ENCODE results near the gene SLC39A2.

DNA sequence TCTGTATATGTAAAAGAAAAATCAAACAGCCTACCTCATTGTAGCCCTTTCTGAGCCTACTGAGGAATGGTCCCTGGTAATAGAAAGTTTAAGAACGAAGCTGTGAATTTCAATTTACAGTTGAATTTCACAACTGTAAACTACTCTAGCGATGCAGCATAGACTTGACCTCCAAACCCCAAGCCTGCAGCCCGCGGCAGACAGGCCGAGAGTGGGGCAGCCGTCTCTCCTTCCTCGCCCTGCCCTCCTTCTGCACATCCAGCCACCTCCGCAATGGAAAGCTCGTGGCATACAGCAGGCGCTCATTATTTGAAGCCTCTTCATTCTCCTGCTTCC lies 28.5 kb upstream of the SLC39A2 start:
- TF ChIP-seq, protein P1, sequence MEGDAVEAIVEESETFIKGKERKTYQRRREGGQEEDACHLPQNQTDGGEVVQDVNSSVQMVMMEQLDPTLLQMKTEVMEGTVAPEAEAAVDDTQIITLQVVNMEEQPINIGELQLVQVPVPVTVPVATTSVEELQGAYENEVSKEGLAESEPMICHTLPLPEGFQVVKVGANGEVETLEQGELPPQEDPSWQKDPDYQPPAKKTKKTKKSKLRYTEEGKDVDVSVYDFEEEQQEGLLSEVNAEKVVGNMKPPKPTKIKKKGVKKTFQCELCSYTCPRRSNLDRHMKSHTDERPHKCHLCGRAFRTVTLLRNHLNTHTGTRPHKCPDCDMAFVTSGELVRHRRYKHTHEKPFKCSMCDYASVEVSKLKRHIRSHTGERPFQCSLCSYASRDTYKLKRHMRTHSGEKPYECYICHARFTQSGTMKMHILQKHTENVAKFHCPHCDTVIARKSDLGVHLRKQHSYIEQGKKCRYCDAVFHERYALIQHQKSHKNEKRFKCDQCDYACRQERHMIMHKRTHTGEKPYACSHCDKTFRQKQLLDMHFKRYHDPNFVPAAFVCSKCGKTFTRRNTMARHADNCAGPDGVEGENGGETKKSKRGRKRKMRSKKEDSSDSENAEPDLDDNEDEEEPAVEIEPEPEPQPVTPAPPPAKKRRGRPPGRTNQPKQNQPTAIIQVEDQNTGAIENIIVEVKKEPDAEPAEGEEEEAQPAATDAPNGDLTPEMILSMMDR (optimal IDR thresholded peaks at IDR 0.05 in 1 of 3, IDR thresholded peaks at IDR 0.05 in 1 of 3, conservative IDR thresholded peaks at IDR 0.05 in 1 of 3; ENCODE audit: extremely low read depth in 1 of 3, insufficient read depth in 2 of 3, low read length in 3 of 3), result no peak
- TF ChIP-seq EZH2 (IDR thresholded peaks at IDR 0.05; ENCODE audit: low read length), result no peak

Data from keratinocyte (primary cell).